Testis (tissue), 2 donors: ENCODE measurements around the gene SECISBP2L.

Experiments used
- CTCF ChIP-seq, 3 experiments: fragments of 450-650 bp in 2 of 3; fragments of 200-600 bp in 1 of 3; sonication (generic) in 1 of 3; IDR thresholded peaks; one replicate each; pipeline ENCODE4 v1.5.1; 2016 to 2019; ENCODE audit warnings: antibody characterized with exemption in 3 of 3, mild to moderate bottlenecking in 2 of 3, moderate library complexity in 1 of 3
- POLR2A ChIP-seq: fragments of 450-650 bp; IDR thresholded peaks from one replicate; pipeline ENCODE4 v1.6.1; 2017; ENCODE audit warnings: antibody characterized with exemption, mild to moderate bottlenecking, moderate library complexity

- TF ChIP-seq CTCF (IDR thresholded peaks at IDR 0.05) (no peak), POLR2A (no peak)
These were observed 79.5 kb downstream of the SECISBP2L start for GRCh38 chr15:48966595-48967301.
